ENCODE data around the gene HGF.

HGF gene

DNA sequence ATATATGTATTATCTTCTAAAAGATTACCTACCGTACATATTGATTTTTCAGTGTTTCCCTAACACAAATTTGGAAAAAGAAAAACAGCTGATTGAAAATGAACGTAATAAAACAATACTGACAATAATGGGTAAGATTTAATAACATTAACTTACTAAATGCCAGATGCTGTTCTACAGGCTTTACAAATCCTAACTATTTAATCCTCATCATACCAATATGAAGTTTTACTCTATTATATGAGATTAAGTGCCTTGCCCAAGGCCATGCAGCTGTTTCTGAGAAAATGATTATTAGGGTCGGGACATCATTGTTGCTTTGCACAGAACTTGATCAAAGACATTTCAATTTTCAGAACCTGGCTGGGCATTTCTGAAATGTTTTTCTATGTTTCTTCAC, 104.6 kb downstream of the HGF start:
- no peak for DNase-seq (ENCODE audit: low spot score)
- peaks cover 7% of the 10 kb centered on the region for H3K4me1 ChIP-seq (ENCODE audit: insufficient read depth, poor library complexity, severe bottlenecking)
- H3K36me3 ChIP-seq (ENCODE audit: low read depth), result no peaks in the 10 kb centered on the region
- ATAC-seq (ENCODE audit: low read depth), result no peak
- H3K4me3 ChIP-seq (ENCODE audit: severe bottlenecking), result no peak overlapping the region
- H3K27ac ChIP-seq (ENCODE audit: poor library complexity, severe bottlenecking), result no peak overlapping the region
- no peak for TF ChIP-seq CTCF (IDR thresholded peaks at IDR 0.05; ENCODE audit: poor library complexity, severe bottlenecking)
- no peaks in the 10 kb centered on the region for H3K27me3 ChIP-seq (ENCODE audit: insufficient read depth, poor library complexity, severe bottlenecking)
- no peaks in the 10 kb centered on the region for H3K9me3 ChIP-seq (ENCODE audit: severe bottlenecking)

DNA sequence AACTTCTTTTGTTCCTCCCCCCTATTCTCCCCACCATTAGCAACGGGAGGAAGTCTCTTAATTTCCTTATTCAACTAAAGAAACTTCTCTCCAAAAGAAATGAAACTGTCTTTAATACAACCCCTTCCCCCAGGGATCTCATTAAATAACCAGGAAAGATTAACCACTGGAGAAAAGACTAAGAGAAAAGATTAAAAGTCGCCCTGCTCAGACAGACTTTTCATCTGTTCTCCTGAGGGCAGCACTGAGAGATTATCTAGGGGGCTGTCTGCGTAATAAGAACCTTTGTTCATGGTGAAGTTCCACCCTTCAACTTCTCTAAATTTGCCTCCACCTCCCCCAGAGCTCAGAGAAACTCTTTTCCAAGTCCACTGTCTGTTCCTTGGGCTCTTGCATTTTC, 105.5 kb downstream of the HGF start:
- Histone ChIP-seq H3K27me3 (ENCODE audit: insufficient read depth, poor library complexity, severe bottlenecking) (no peaks in the 10 kb centered on the region), H3K4me3 (ENCODE audit: severe bottlenecking) (no peak overlapping the region)

DNA sequence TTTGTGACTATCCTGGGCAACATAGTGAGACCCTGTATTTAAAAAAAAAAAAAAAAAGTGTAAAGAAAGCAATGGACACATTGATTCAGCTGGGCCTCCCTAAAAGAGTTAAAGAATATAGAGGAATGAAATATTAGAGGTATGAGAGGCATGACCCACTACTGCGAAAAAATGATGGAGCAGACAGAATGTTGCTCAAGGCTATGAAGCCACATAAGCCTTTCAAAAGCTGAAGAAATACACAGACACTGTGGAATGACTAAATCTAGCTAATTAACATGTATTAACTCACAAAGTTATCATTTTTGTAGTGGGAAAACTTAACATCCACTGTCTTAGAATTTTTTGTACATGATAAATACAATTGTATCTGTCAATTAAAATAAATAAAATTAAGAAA, 107.3 kb downstream of the HGF start:
- ATAC-seq (ENCODE audit: low read depth) (no peak), DNase-seq (ENCODE audit: low spot score) (no peak)
- Histone ChIP-seq H3K27ac (ENCODE audit: poor library complexity, severe bottlenecking) (no peak overlapping the region), H3K4me1 (ENCODE audit: insufficient read depth, poor library complexity, severe bottlenecking) (no peaks in the 10 kb centered on the region), H3K36me3 (ENCODE audit: low read depth) (no peaks in the 10 kb centered on the region), H3K27me3 (ENCODE audit: insufficient read depth, poor library complexity, severe bottlenecking) (no peaks in the 10 kb centered on the region), H3K9me3 (ENCODE audit: severe bottlenecking) (no peaks in the 10 kb centered on the region), H3K4me3 (ENCODE audit: severe bottlenecking) (no peak overlapping the region)
- no peak for TF ChIP-seq CTCF (IDR thresholded peaks at IDR 0.05; ENCODE audit: poor library complexity, severe bottlenecking)

More for the DNA sequence above, 105.5 kb downstream of the HGF start:
- no peak overlapping the region for H3K27ac ChIP-seq (ENCODE audit: poor library complexity, severe bottlenecking)
- no peak for DNase-seq (ENCODE audit: low spot score)
- TF ChIP-seq CTCF (IDR thresholded peaks at IDR 0.05; ENCODE audit: poor library complexity, severe bottlenecking), result no peak
- H3K9me3 ChIP-seq (ENCODE audit: severe bottlenecking), result no peaks in the 10 kb centered on the region
- no peaks in the 10 kb centered on the region for H3K36me3 ChIP-seq (ENCODE audit: low read depth)
- ATAC-seq (ENCODE audit: low read depth), result no peak
- no peaks in the 10 kb centered on the region for H3K4me1 ChIP-seq (ENCODE audit: insufficient read depth, poor library complexity, severe bottlenecking)

GRCh38 chr7:81659697-81660395, 110.0 kb downstream of the HGF start:
- TF ChIP-seq CTCF (IDR thresholded peaks at IDR 0.05; ENCODE audit: poor library complexity, severe bottlenecking), result no peak
- no peaks in the 10 kb centered on the region for H3K9me3 ChIP-seq (ENCODE audit: severe bottlenecking)
- no peak overlapping the region for H3K4me3 ChIP-seq (ENCODE audit: severe bottlenecking)
- ATAC-seq (ENCODE audit: low read depth) (no peak), DNase-seq (ENCODE audit: low spot score) (no peak)
- H3K27ac ChIP-seq (ENCODE audit: poor library complexity, severe bottlenecking), result no peak overlapping the region
- no peaks in the 10 kb centered on the region for H3K36me3 ChIP-seq (ENCODE audit: low read depth)
- no peaks in the 10 kb centered on the region for H3K27me3 ChIP-seq (ENCODE audit: insufficient read depth, poor library complexity, severe bottlenecking)
- H3K4me1 ChIP-seq (ENCODE audit: insufficient read depth, poor library complexity, severe bottlenecking), result no peaks in the 10 kb centered on the region

DNA sequence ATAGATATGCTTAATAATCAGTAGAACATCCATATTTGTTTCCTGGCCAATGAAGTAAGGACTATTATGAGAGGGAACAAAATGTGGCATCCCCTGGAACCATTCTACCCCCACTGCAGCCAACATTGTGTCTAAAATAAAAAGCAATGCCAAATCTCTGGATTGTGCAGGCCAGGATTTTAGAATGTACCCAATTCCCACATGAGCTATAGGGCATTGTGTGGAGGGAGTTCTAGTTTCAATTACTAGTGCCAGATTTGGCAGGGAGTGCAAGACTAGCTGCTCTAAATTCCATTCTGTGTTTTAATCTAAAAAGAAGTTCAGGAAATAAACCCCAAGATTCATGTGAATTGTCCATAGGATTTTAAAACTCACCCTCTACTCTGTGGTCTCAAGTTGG, 112.3 kb downstream of the HGF start:
- H3K27me3 ChIP-seq (ENCODE audit: insufficient read depth, poor library complexity, severe bottlenecking), result no peaks in the 10 kb centered on the region
- ATAC-seq (ENCODE audit: low read depth) (no peak), DNase-seq (ENCODE audit: low spot score) (no peak)
- H3K36me3 ChIP-seq (ENCODE audit: low read depth), result no peaks in the 10 kb centered on the region
- no peak overlapping the region for H3K4me3 ChIP-seq (ENCODE audit: severe bottlenecking)
- H3K27ac ChIP-seq (ENCODE audit: poor library complexity, severe bottlenecking), result no peak overlapping the region
- no peak for TF ChIP-seq CTCF (IDR thresholded peaks at IDR 0.05; ENCODE audit: poor library complexity, severe bottlenecking)
- H3K4me1 ChIP-seq (ENCODE audit: insufficient read depth, poor library complexity, severe bottlenecking), result no peaks in the 10 kb centered on the region
- no peaks in the 10 kb centered on the region for H3K9me3 ChIP-seq (ENCODE audit: severe bottlenecking)
